BJ (cell line): ENCODE measurements around the gene NRROS. TPM values are rescaled to one million over a fixed set of nuclear protein-coding genes. Genes with fewer than 3 reads are reported as not detected.

Experiments
- CTCF ChIA-PET: fragments of 350-600 bp; formaldehyde crosslinking; extraction: SDS; loops from one replicate; lab custom pipeline; 2021; ENCODE audit warnings: antibody characterized with exemption, inconsistent platforms; lab: Yijun Ruan, JAX
- POLR2A ChIA-PET: fragments of 300-600 bp; sonication (Branson Sonifier 250); formaldehyde crosslinking; extraction: SDS; loops from one replicate; lab custom pipeline; 2021; ENCODE audit warnings: antibody characterized with exemption; lab: Charles Lee
- DNase-seq: peaks from one replicate; pipeline ENCODE4 v3.0.0-alpha.2; 2011; ENCODE audit warnings: low read depth
- H3K27me3 ChIP-seq: 2 replicates; pipeline ENCODE4 v1.6.0; 2011; ENCODE audit warnings: low read length; ENCODE audit not compliant: control insufficient read depth, insufficient read depth
- H3K36me3 ChIP-seq: 2 replicates; pipeline ENCODE4 v1.5.1; 2011; ENCODE audit warnings: low read length; ENCODE audit not compliant: control insufficient read depth, insufficient read depth
- H3K4me3 ChIP-seq: 2 replicates; pipeline ENCODE4 v1.5.1; 2011; ENCODE audit warnings: low read depth, mild to moderate bottlenecking, control low read depth, low read length
- polyA plus RNA-seq: library from polyadenylated mRNA; depleted of rRNA; stranded (reverse); fragments of >200 nt; gene quantifications from 2 replicates; pipeline ENCODE4 v1.2.3, GENCODE V29; 2011; rRNA removed
- small RNA-seq: library from RNA; depleted of rRNA; stranded (forward); fragments of <200 nt; gene quantifications from one replicate; pipeline ENCODE3, GENCODE V24; 2012; ENCODE audit warnings: low replicate concordance, low read depth; ENCODE audit not compliant: insufficient read length
- TF ChIP-seq, protein P1 (sequence below): IDR thresholded peaks from 2 replicates; pipeline ENCODE4 v1.5.1; 2011; ENCODE audit warnings: low read depth, mild to moderate bottlenecking, control low read depth, inconsistent platforms, low read length, moderate library complexity; ENCODE audit not compliant: insufficient read depth

NRROS gene
- polyA plus RNA-seq, 1 experiment = 0.07 TPM

GRCh38 chr3:196708467-196708866, 69.0 kb downstream of the NRROS start:
- DNase-seq = no peak
- ChIA-PET POLR2A (no interaction called here), CTCF (interaction anchor here (1.4 to 2.8 kb wide), 4 partner anchors 15 to 99 kb away, joined by 4 to 9 read pairs (median 4); no protein-coding TSS in a partner anchor)
- no peaks in the 10 kb centered on the region for H3K36me3 ChIP-seq
- TF ChIP-seq, protein P1, sequence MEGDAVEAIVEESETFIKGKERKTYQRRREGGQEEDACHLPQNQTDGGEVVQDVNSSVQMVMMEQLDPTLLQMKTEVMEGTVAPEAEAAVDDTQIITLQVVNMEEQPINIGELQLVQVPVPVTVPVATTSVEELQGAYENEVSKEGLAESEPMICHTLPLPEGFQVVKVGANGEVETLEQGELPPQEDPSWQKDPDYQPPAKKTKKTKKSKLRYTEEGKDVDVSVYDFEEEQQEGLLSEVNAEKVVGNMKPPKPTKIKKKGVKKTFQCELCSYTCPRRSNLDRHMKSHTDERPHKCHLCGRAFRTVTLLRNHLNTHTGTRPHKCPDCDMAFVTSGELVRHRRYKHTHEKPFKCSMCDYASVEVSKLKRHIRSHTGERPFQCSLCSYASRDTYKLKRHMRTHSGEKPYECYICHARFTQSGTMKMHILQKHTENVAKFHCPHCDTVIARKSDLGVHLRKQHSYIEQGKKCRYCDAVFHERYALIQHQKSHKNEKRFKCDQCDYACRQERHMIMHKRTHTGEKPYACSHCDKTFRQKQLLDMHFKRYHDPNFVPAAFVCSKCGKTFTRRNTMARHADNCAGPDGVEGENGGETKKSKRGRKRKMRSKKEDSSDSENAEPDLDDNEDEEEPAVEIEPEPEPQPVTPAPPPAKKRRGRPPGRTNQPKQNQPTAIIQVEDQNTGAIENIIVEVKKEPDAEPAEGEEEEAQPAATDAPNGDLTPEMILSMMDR = no peak
- no peak overlapping the region for H3K4me3 ChIP-seq
- H3K27me3 ChIP-seq = no peaks in the 10 kb centered on the region

Small RNA genes lying within 50 kb of the gene (small RNA-seq; reads per million reads assigned to genes)
- not detected for gene RNU6-646P

Other genes with a start within 250 kb of the NRROS start
- gene UBXN7, start 207.3 kb upstream of the NRROS start, polyA plus RNA-seq = 11.3 and 17.9 TPM in 2 replicates
- 2.4 and 3.3 TPM in 2 replicates for gene RNF168, start 135.9 kb upstream of the NRROS start, polyA plus RNA-seq
- gene SMCO1, start 124.3 kb upstream of the NRROS start, polyA plus RNA-seq = not detected in 2 replicates
- 4.2 and 7.3 TPM in 2 replicates for gene WDR53, start 71.1 kb upstream of the NRROS start, polyA plus RNA-seq
- gene FBXO45, start 71.0 kb upstream of the NRROS start, polyA plus RNA-seq = 2.2 and 5.1 TPM in 2 replicates
- gene CEP19, start 72.6 kb downstream of the NRROS start, polyA plus RNA-seq = 1.9 and 2.4 TPM in 2 replicates
- gene PIGX, start 72.7 kb downstream of the NRROS start, polyA plus RNA-seq = 7.8 and 18.5 TPM in 2 replicates
- gene PAK2, start 100.2 kb downstream of the NRROS start, polyA plus RNA-seq = 31.7 and 48.0 TPM in 2 replicates
- gene SENP5, start 228.2 kb downstream of the NRROS start, polyA plus RNA-seq = 12.0 and 16.6 TPM in 2 replicates